ENCODE measurements around the gene METTL6.
"Not testable (repeated sequence)": the region's sequence is repeated elsewhere in the genome, so short reads cannot be mapped to it uniquely, and the experiment has no call there.

Gene METTL6

GRCh38 chr3:15450438-15451215, 23.3 kb upstream of the METTL6 start:
- DNase-seq (ENCODE audit: low spot score), result no peak

- no peak for DNase-seq (ENCODE audit: low spot score)
Measured at GRCh38 chr3:15449489-15450224, 22.3 kb upstream of the METTL6 start.

GRCh38 chr3:15443826-15444524, 16.6 kb upstream of the METTL6 start:
- no peak for DNase-seq (ENCODE audit: low spot score)

- DNase-seq (ENCODE audit: low spot score), result no peak
Measured at GRCh38 chr3:15440891-15441290, 13.5 kb upstream of the METTL6 start.

- DNase-seq (ENCODE audit: low spot score), result no peak
Measured at GRCh38 chr3:15439476-15439875, 12.1 kb upstream of the METTL6 start.

- DNase-seq (ENCODE audit: low spot score), result no peak
Measured at GRCh38 chr3:15438983-15439382, 11.6 kb upstream of the METTL6 start.

GRCh38 chr3:15436246-15436645, 8.9 kb upstream of the METTL6 start:
- DNase-seq (ENCODE audit: low spot score), result no peak

GRCh38 chr3:15434756-15435155, 7.4 kb upstream of the METTL6 start:
- no peak for DNase-seq (ENCODE audit: low spot score)

GRCh38 chr3:15433531-15433930, 6.2 kb upstream of the METTL6 start:
- DNase-seq (ENCODE audit: low spot score), result no peak

GRCh38 chr3:15431256-15431837, 4.0 kb upstream of the METTL6 start:
- no peak for DNase-seq (ENCODE audit: low spot score)

GRCh38 chr3:15430624-15431023, 3.3 kb upstream of the METTL6 start:
- no peak for DNase-seq (ENCODE audit: low spot score)

GRCh38 chr3:15429080-15429479, 1.7 kb upstream of the METTL6 start:
- DNase-seq (ENCODE audit: low spot score), result no peak

GRCh38 chr3:15428539-15428938, 1.2 kb upstream of the METTL6 start:
- no peak for DNase-seq (ENCODE audit: low spot score)

GRCh38 chr3:15427981-15428380, 637 bp upstream of the METTL6 start:
- no peak for DNase-seq (ENCODE audit: low spot score)

- DNase-seq (ENCODE audit: low spot score), result no peak
Measured at GRCh38 chr3:15426579-15427118, 695 bp downstream of the METTL6 start.

- no peak for DNase-seq (ENCODE audit: low spot score)
Measured at GRCh38 chr3:15420871-15421270, 6.5 kb downstream of the METTL6 start.

- DNase-seq (ENCODE audit: low spot score), result not testable (repeated sequence)
Measured at GRCh38 chr3:15410966-15411365, 16.4 kb downstream of the METTL6 start.

GRCh38 chr3:15409774-15410173, 17.6 kb downstream of the METTL6 start:
- DNase-seq (ENCODE audit: low spot score), result no peak

GRCh38 chr3:15409239-15409638, 18.1 kb downstream of the METTL6 start:
- no peak for DNase-seq (ENCODE audit: low spot score)

- DNase-seq (ENCODE audit: low spot score), result peak; percentile 76
Measured at GRCh38 chr3:15405448-15406050, 21.8 kb downstream of the METTL6 start.

- DNase-seq (ENCODE audit: low spot score), result peak; percentile 17
Measured at GRCh38 chr3:15404767-15405166, 22.6 kb downstream of the METTL6 start.

GRCh38 chr3:15403965-15404364, 23.4 kb downstream of the METTL6 start:
- no peak for DNase-seq (ENCODE audit: low spot score)

All from pons (tissue), 1 donor.